GM03348 (cell line): ENCODE measurements around the gene CCDC141.
A peak's percentile ranks its signal among the peaks of the same experiment; 100 is the strongest.

ENCODE experiments used
- DNase-seq: peaks from one replicate; pipeline ENCODE4 v3.0.0; 2012; ENCODE audit warnings: low spot score

The CCDC141 gene

GRCh38 chr2:178910005-178910404, 139.9 kb downstream of the CCDC141 start:
- no peak for DNase-seq

GRCh38 chr2:178909507-178909906, 140.4 kb downstream of the CCDC141 start:
- DNase-seq, result no peak

- DNase-seq, result no peak
Observed at GRCh38 chr2:178908810-178909209, 141.1 kb downstream of the CCDC141 start.

GRCh38 chr2:178905261-178905660, 144.7 kb downstream of the CCDC141 start:
- no peak for DNase-seq

- DNase-seq, result no peak
Observed at GRCh38 chr2:178899656-178900055, 150.3 kb downstream of the CCDC141 start.

- no peak for DNase-seq
Observed at GRCh38 chr2:178895872-178896271, 154.1 kb downstream of the CCDC141 start.

- DNase-seq, result no peak
Observed at GRCh38 chr2:178895171-178895570, 154.8 kb downstream of the CCDC141 start.

- no peak for DNase-seq
Observed at GRCh38 chr2:178892751-178893625, 156.9 kb downstream of the CCDC141 start.

GRCh38 chr2:178891959-178892485, 157.9 kb downstream of the CCDC141 start:
- no peak for DNase-seq

GRCh38 chr2:178891265-178891958, 158.5 kb downstream of the CCDC141 start:
- peak; percentile 47 for DNase-seq

GRCh38 chr2:178886006-178886405, 163.9 kb downstream of the CCDC141 start:
- no peak for DNase-seq

- DNase-seq, result no peak
Observed at GRCh38 chr2:178884440-178884839, 165.5 kb downstream of the CCDC141 start.

GRCh38 chr2:178882666-178883440, 167.1 kb downstream of the CCDC141 start:
- peak; percentile 72 for DNase-seq

GRCh38 chr2:178881075-178881474, 168.9 kb downstream of the CCDC141 start:
- DNase-seq, result no peak

- DNase-seq, result no peak
Observed at GRCh38 chr2:178880257-178880656, 169.7 kb downstream of the CCDC141 start.

- DNase-seq, result no peak
Observed at GRCh38 chr2:178877874-178878273, 172.1 kb downstream of the CCDC141 start.

GRCh38 chr2:178874529-178875240, 175.3 kb downstream of the CCDC141 start:
- no peak for DNase-seq

- DNase-seq, result no peak
Observed at GRCh38 chr2:178873912-178874311, 176.0 kb downstream of the CCDC141 start.

GRCh38 chr2:178871536-178871935, 178.4 kb downstream of the CCDC141 start:
- DNase-seq, result no peak

GRCh38 chr2:178870703-178871102, 179.2 kb downstream of the CCDC141 start:
- peak; percentile 34 for DNase-seq

GRCh38 chr2:178865999-178866398, 183.9 kb downstream of the CCDC141 start:
- no peak for DNase-seq
